GM18909 (cell line): ENCODE data around the gene ANKRD40.
"Not testable (repeated sequence)": the region's sequence is repeated elsewhere in the genome, so short reads cannot be mapped to it uniquely, and the experiment has no call there.

Experiments
- ATAC-seq: cut with Tn5 transposase; IDR thresholded peaks from one replicate; pipeline ENCODE4 v1.9.1; 2021; ENCODE audit warnings: mild to moderate bottlenecking; ENCODE audit not compliant: unreplicated experiment, poor library complexity

Gene ANKRD40

GRCh38 chr17:50687200-50688066 is 20.3 kb downstream of the ANKRD40 start:
- ATAC-seq, result no peak

GRCh38 chr17:50686494-50687199 is 21.1 kb downstream of the ANKRD40 start:
- ATAC-seq, result no peak

- no peak for ATAC-seq
These were observed 21.8 kb downstream of the ANKRD40 start for GRCh38 chr17:50685691-50686493.

- ATAC-seq, result no peak
These were observed 22.4 kb downstream of the ANKRD40 start for GRCh38 chr17:50685334-50685665.

- no peak for ATAC-seq
These were observed 22.9 kb downstream of the ANKRD40 start for GRCh38 chr17:50684612-50685333.

GRCh38 chr17:50684288-50684611 is 23.5 kb downstream of the ANKRD40 start:
- no peak for ATAC-seq

- no peak for ATAC-seq
These were observed 24.1 kb downstream of the ANKRD40 start for GRCh38 chr17:50683434-50684287.

GRCh38 chr17:50682938-50683337 is 24.8 kb downstream of the ANKRD40 start:
- ATAC-seq, result no peak

- no peak for ATAC-seq
These were observed 25.3 kb downstream of the ANKRD40 start for GRCh38 chr17:50682441-50682840.

- ATAC-seq, result no peak
These were observed 26.2 kb downstream of the ANKRD40 start for GRCh38 chr17:50681263-50682200.

GRCh38 chr17:50680543-50681262 is 27.0 kb downstream of the ANKRD40 start:
- ATAC-seq, result not testable (repeated sequence)

- no peak for ATAC-seq
These were observed 27.6 kb downstream of the ANKRD40 start for GRCh38 chr17:50680126-50680525.

GRCh38 chr17:50679008-50679544 is 28.6 kb downstream of the ANKRD40 start:
- no peak for ATAC-seq

GRCh38 chr17:50677851-50678375 is 29.8 kb downstream of the ANKRD40 start:
- ATAC-seq, result no peak

- no peak for ATAC-seq
These were observed 31.4 kb downstream of the ANKRD40 start for GRCh38 chr17:50676065-50676975.

- ATAC-seq, result no peak
These were observed 32.1 kb downstream of the ANKRD40 start for GRCh38 chr17:50675627-50676026.
